ENCODE data around the gene LTC4S. TPM values are rescaled to one million over a fixed set of nuclear protein-coding genes. Genes with fewer than 3 reads are reported as not detected.

LTC4S gene
- total RNA-seq, 1 experiment from 2014 or later: 3.7 TPM

- DNase-seq: no peak
- no peak overlapping the region for H4K5ac ChIP-seq (ENCODE audit: insufficient read length, low read depth, low read length)
- H2BK15ac ChIP-seq (ENCODE audit: low read depth, low read length): no peak overlapping the region
- peak overlapping the region; percentile 47; the same call in 1 of the 2 replicates for H3K14ac ChIP-seq (ENCODE audit: insufficient read depth, low read length)
- H4K91ac ChIP-seq (ENCODE audit: insufficient read length, low read depth, low read length): no peak overlapping the region
- no peak overlapping the region for H2BK20ac ChIP-seq (ENCODE audit: low read depth, low read length, poor library complexity, severe bottlenecking)
- no peak overlapping the region for H2BK120ac ChIP-seq (ENCODE audit: low read depth, low read length, poor library complexity, severe bottlenecking)
- no peaks in the 10 kb centered on the region for H3K27me3 ChIP-seq (ENCODE audit: insufficient read depth, low read length)
- H2BK12ac ChIP-seq (ENCODE audit: insufficient read length, low read depth, low read length): no peak overlapping the region
- no peak overlapping the region for H3K9ac ChIP-seq (ENCODE audit: extremely low read depth, insufficient read length, low read length)
- no peak overlapping the region; a peak in 1 of 7 replicates for H3K27ac Mint-ChIP-seq
- H3K9me3 ChIP-seq (ENCODE audit: control insufficient read depth, low read depth, low read length): no peaks in the 10 kb centered on the region
- peaks cover 5 to 14% (median 11%) of the 10 kb centered on the region in 3 experiments; a peak in 6 of 7 replicates for H3K36me3 Mint-ChIP-seq (ENCODE audit: insufficient read depth in 1 of 3, low read depth in 3 of 3)
- no peak overlapping the region for H2AFZ ChIP-seq (ENCODE audit: low read length)
- H3K27ac ChIP-seq (ENCODE audit: insufficient read length, low read depth, low read length): no peak overlapping the region
- H3T11ph ChIP-seq (ENCODE audit: low read length): no peak overlapping the region
- H3K79me2 ChIP-seq (ENCODE audit: insufficient read depth, low read length): no peaks in the 10 kb centered on the region; the same call in 1 of the 2 replicates
- WGBS (ENCODE audit: extremely low coverage, insufficient read length, low lambda C conversion rate): no CpG with 5 or more reads among the region's 9 CpGs
- no peaks in the 10 kb centered on the region for H3K27me3 Mint-ChIP-seq (ENCODE audit: low read depth)
- peak overlapping the region; percentile 51 for H3K4me2 ChIP-seq (ENCODE audit: insufficient read depth, insufficient read length, low read length)
- peaks cover 28 to 39% of the 10 kb centered on the region in 2 experiments for H3K4me1 Mint-ChIP-seq
- no peak overlapping the region for H2BK5ac ChIP-seq (ENCODE audit: insufficient read length, low read length)
- H3K18ac ChIP-seq (ENCODE audit: insufficient read length, low read depth, low read length): no peak overlapping the region
- H2AK5ac ChIP-seq (ENCODE audit: insufficient read length, low read length): no peak overlapping the region
- peaks cover 5% of the 10 kb centered on the region for H3K23me2 ChIP-seq (ENCODE audit: insufficient read length, low read depth, low read length, poor library complexity, severe bottlenecking)
- H4K20me1 ChIP-seq (ENCODE audit: control insufficient read depth, insufficient read depth, insufficient read length): no peaks in the 10 kb centered on the region
- peaks cover 5% of the 10 kb centered on the region for H3K79me1 ChIP-seq (ENCODE audit: insufficient read depth, low read depth, low read length, poor library complexity, severe bottlenecking)
- no peak overlapping the region for H3K23ac ChIP-seq (ENCODE audit: insufficient read length, low read depth, low read length)
- H3K4me3 Mint-ChIP-seq: peak overlapping the region; percentile 78 to 87
- H3K4me1 ChIP-seq (ENCODE audit: insufficient read depth, low read length): no peaks in the 10 kb centered on the region
- H3K9me3 Mint-ChIP-seq: no peaks in the 10 kb centered on the region; a peak in 1 of 5 replicates
- no peak overlapping the region for H4K8ac ChIP-seq (replicated peaks; ENCODE audit: insufficient read length, low read depth, low read length)
- TF ChIP-seq CTCF (conservative IDR thresholded peaks at IDR 0.05): no peak
- no peak overlapping the region for H3K56ac ChIP-seq (ENCODE audit: insufficient read length, low read depth, low read length)
- no peak overlapping the region for H3K4ac ChIP-seq (ENCODE audit: low read depth, low read length)
Measured at GRCh38 chr5:179805070-179805528, 11.3 kb downstream of the LTC4S start.

Data from H9 (cell line).